GM23248 (cell line): ENCODE measurements around the gene IL21R.

Experiments used
- EZH2 ChIP-seq: fragments of 200-600 bp; sonication (generic); IDR thresholded peaks from 2 replicates; pipeline ENCODE4 v1.6.1; 2018; ENCODE audit warnings: antibody characterized with exemption, mild to moderate bottlenecking; ENCODE audit not compliant: insufficient read depth, poor library complexity, severe bottlenecking
- EZH2phosphoT487 ChIP-seq: fragments of 200-600 bp; sonication (generic); IDR thresholded peaks from 2 replicates; pipeline ENCODE4 v1.6.1; 2018; ENCODE audit warnings: antibody characterized with exemption, moderate library complexity, mild to moderate bottlenecking, low read depth; ENCODE audit not compliant: insufficient read depth

DNA sequence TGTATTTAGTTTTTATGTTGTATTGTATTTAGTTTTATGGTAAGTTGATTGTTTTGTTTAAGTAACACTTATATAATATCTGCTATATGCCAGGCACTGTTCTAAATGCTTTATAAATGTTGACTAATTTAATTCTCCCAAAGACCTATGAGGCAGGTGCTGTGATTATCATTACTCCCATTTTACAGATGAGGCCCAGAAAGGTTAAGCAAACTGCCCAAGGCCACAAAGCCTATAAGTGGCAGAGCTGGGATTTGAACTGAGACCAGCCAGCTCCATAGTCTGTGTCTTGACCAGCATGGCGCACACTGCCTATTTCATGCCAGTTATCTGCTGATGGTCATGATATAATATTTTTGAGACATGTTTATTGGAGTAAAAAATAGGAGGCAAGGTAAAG is 24.0 kb downstream of the IL21R start:
- TF ChIP-seq EZH2phosphoT487 (no peak), EZH2 (no peak)
